Small intestine (tissue), 7 donors: ENCODE measurements around the gene RAB43. TPM values are rescaled to one million over a fixed set of nuclear protein-coding genes. Genes with fewer than 3 reads are reported as not detected.
"Not testable (repeated sequence)": the region's sequence is repeated elsewhere in the genome, so short reads cannot be mapped to it uniquely, and the experiment has no call there.

Source experiments
- DNase-seq, 2 donors: peaks; one replicate each; pipeline versions ENCODE4 v3.0.0 to v3.0.0-alpha.2; 2013
- FAIRE-seq: peaks from 2 replicates; lab custom pipeline; 2012; peaks lifted over from hg19 to GRCh38; lab: Jason Lieb, UNC
- H3K27ac ChIP-seq, 3 donors: one replicate each; pipeline ENCODE4 v1.5.1; 2013; ENCODE audit warnings: low read length in 2 of 3, mild to moderate bottlenecking in 2 of 3, control low read depth in 1 of 3, inconsistent platforms in 1 of 3, low read depth in 1 of 3, moderate library complexity in 1 of 3
- H3K27me3 ChIP-seq, 3 donors: one replicate each; pipeline ENCODE4 v1.6.1; 2013; ENCODE audit warnings: low read length in 3 of 3, inconsistent platforms in 1 of 3; ENCODE audit not compliant: control insufficient read depth in 3 of 3, insufficient read depth in 3 of 3
- H3K36me3 ChIP-seq, 3 donors: one replicate each; pipeline ENCODE4 v1.6.1; 2013; ENCODE audit warnings: low read length in 3 of 3, inconsistent platforms in 1 of 3, low read depth in 1 of 3, mild to moderate bottlenecking in 1 of 3, moderate library complexity in 1 of 3; ENCODE audit not compliant: control insufficient read depth in 3 of 3, insufficient read depth in 2 of 3
- H3K4me1 ChIP-seq, 3 donors: one replicate each; pipeline ENCODE4 v1.6.1; 2013; ENCODE audit warnings: low read length in 2 of 3, inconsistent platforms in 1 of 3, low read depth in 1 of 3, mild to moderate bottlenecking in 1 of 3, moderate library complexity in 1 of 3; ENCODE audit not compliant: control insufficient read depth in 3 of 3, insufficient read depth in 2 of 3
- H3K4me3 ChIP-seq, 3 donors: one replicate each; pipeline ENCODE4 v1.5.1; 2013; ENCODE audit warnings: low read length in 3 of 3, control low read depth in 1 of 3, inconsistent platforms in 1 of 3, low read depth in 1 of 3, mild to moderate bottlenecking in 1 of 3, moderate library complexity in 1 of 3
- H3K9me3 ChIP-seq, 2 donors: one replicate each; pipeline ENCODE4 v1.6.1; 2013; ENCODE audit warnings: low read depth in 1 of 2, low read length in 1 of 2; ENCODE audit not compliant: control insufficient read depth in 2 of 2, insufficient read depth in 1 of 2
- WGBS, 3 donors: extraction: QIAGEN DNeasy Blood & Tissue Kit; methylation state at CpG; one replicate each; pipeline ENCODE4 v1.1.7; 2013; 5-methylcytosine and 5-hydroxymethylcytosine counted together
- polyA plus RNA-seq, 4 donors: library from polyadenylated mRNA; stranded (reverse) in 3 of 4; unstranded in 1 of 4; fragments of 200-250 nt in 3 of 4; fragments of 120-200 nt in 1 of 4; gene quantifications; one replicate each; pipeline versions ENCODE4 v1.2.1 to v1.2.3, GENCODE V29; 2013
- donor health status: healthy with polysubstance abuse.
- donor health status: control.
- donor health status: control.
- donor health status: Bipolar disorder and iron deficiency.
- donor health status: healthy.

The RAB43 gene
- polyA plus RNA-seq, 4 donors, result 3.4 to 15.0 (median 6.8) TPM

DNA sequence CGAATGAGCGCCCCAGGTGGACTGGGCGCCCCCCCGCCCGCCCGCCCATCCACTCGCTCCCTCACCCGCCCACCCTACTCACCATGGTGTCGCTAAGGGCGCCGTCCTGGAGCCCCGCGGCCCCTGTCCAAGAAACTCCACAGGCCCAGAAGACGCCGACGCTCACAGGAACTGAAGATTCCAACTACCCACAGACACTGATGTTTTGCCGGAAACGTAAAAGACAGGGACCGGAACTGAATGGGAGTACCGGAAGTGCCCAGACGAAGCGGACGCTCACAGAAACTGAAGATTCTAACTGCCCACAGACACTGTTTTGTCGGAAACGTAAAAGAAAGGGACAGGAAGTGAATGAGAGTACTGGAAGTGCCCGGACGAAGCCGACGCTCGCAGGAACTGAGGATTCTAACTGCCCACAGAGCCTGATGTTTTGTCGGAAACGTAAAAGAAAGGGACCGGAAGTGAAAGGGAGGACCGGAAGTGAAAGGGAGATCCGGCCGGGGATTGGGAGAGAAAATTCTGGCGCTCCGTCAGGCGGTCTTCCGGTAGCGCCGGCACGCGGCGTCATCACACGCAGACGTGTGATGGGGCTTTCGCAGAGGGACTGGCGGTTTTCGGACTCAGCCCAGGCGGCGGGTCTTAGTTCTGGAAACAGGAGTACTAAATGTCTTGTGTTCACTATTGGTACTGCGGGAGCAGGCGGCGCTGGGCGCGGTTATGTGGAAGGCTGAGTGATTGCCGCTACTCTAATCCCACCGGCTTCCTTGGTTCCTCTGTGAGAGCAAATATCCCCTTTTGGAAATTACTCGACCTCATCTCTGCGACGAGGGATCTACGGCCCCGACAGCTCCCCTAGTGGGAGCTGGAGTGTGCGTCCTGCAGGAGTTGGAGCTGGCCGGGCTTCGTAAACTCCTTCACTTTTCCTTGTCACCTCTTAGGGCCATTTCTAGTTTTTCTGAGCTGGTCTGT lies 39.6 kb upstream of the RAB43 start, which contains the start of gene ISY1:
TSS of gene ISY1 (minus strand) at position 173 of the 969 bp plus-strand sequence. CDS start at position 85, 88 bp downstream.
- Histone ChIP-seq H3K4me1 (peaks cover 2 to 14% (median 12%) of the 10 kb centered on the region in 3 donors), H3K27me3 (no peaks in the 10 kb centered on the region), H3K4me3 (peak within 1 kb of the TSS; percentile 54 to 93 (median 82)), H3K36me3 (peaks cover 3 to 24% (median 4%) of the 10 kb centered on the region in 3 donors), H3K9me3 (no peaks in the 10 kb centered on the region), H3K27ac (peak within 1 kb of the TSS; percentile 84 to 97 (median 86))
- WGBS, 3 donors, result 0 to 1% (median 0%) methylated on average over 62 to 67 of the region's 67 CpGs
- DNase-seq, result peak; percentile 94 to 97
- FAIRE-seq, result no peak

DNA sequence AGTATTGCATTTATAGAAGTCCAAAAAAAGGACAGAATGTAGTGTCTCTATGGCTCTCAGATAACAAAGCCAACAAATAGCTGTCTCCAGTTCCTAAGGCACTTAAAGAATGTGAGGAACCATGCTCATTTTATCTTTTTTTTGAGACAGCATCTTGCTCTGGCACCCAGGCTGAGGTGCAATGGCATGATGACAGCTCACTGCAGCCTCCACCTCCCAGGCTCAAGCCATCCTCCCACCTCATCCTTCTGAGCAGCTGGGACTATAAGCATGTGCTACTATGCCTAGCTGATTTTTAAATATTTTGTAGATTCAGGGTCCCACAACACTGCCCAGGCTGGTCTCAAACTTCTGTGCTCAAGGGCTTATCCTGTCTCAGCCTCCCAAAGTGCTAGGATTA lies 23.2 kb upstream of the RAB43 start:
- H3K36me3 ChIP-seq, result peaks cover 4 to 43% (median 12%) of the 10 kb centered on the region in 3 donors
- DNase-seq (no peak), FAIRE-seq (no peak)
- H3K27ac ChIP-seq, result no peak overlapping the region
- no peak overlapping the region for H3K4me3 ChIP-seq
- no peaks in the 10 kb centered on the region for H3K9me3 ChIP-seq
- H3K4me1 ChIP-seq, result no peaks in the 10 kb centered on the region
- H3K27me3 ChIP-seq, result no peaks in the 10 kb centered on the region

DNA sequence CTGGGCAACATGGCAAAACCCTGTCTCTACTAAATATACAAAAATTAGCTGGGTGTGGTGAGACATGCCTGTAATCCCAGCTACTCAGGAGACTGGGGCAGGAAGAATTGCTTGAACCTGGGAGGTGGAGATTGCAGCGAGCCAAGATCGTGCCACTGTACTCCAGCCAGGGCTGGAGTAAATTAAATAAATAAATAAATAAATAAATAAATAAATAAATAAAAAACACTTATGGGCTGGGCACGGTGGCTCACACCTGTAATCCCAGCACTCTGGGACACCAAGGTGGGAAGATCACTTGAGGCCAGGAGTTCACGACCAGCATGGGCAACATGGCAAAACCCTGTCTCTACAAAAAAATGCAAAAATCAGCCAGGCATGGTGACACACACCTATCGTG lies 19.4 kb upstream of the RAB43 start:
- not testable (repeated sequence) for H3K4me3 ChIP-seq, DNase-seq, H3K27ac ChIP-seq, H3K4me1 ChIP-seq, H3K9me3 ChIP-seq, FAIRE-seq, H3K27me3 ChIP-seq
- WGBS, 3 donors, result 95 to 97% (median 95%) methylated on average over 5 of the region's 5 CpGs
- H3K36me3 ChIP-seq, result peaks cover 4 to 43% (median 16%) of the 10 kb centered on the region in 3 donors

DNA sequence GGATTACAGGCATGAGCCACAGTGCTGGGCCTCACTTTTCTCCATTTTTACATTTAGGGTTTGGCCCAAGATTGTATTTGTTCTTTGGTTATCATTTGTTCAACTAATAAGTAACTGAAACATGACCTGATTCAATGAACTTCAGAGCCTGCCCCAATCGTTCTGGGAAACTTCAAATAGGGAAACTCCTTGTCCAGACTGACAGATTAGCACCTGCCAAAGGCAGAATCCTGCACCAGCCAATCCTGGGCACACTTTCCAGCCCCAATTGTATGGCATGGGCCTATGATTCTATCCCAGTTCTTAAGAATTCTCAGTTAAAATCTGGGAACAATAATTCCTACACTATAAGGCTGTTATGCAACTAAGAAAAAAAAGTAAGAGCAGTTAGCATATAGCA lies 18.3 kb upstream of the RAB43 start:
- no peak overlapping the region for H3K4me3 ChIP-seq
- no peaks in the 10 kb centered on the region for H3K4me1 ChIP-seq
- FAIRE-seq (no peak), DNase-seq (no peak)
- no peaks in the 10 kb centered on the region for H3K9me3 ChIP-seq
- H3K27me3 ChIP-seq, result no peaks in the 10 kb centered on the region
- peaks cover 3 to 41% (median 10%) of the 10 kb centered on the region in 3 donors for H3K36me3 ChIP-seq
- H3K27ac ChIP-seq, result no peak overlapping the region
- 24 to 56% (median 50%) methylated on average over 1 of the region's 1 CpG for WGBS, 3 donors

DNA sequence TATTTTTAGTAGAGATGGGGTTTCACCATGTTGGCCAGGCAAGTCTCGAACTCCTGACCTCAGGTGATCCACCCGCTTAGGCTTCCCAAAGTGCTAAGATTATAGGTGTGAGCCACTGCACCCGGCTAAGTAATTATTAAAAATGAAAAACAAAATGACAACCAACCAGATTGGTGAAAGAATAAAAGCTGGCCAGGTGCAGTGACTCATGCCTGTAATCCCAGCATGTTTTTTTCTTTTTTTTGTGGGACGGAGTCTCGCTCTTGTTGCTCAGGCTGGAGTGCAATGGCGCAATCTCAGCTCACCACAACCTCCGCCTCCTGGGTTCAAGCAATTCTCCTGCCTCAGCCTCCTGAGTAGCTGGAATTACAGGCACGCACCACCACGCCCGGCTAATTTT lies 14.7 kb upstream of the RAB43 start:
- H3K4me1 ChIP-seq, FAIRE-seq, H3K27ac ChIP-seq, H3K9me3 ChIP-seq, H3K4me3 ChIP-seq, DNase-seq, H3K27me3 ChIP-seq: not testable (repeated sequence)
- 94 to 95% (median 95%) methylated on average over 10 of the region's 10 CpGs for WGBS, 3 donors
- H3K36me3 ChIP-seq, result peaks cover 13 to 66% (median 16%) of the 10 kb centered on the region in 3 donors

DNA sequence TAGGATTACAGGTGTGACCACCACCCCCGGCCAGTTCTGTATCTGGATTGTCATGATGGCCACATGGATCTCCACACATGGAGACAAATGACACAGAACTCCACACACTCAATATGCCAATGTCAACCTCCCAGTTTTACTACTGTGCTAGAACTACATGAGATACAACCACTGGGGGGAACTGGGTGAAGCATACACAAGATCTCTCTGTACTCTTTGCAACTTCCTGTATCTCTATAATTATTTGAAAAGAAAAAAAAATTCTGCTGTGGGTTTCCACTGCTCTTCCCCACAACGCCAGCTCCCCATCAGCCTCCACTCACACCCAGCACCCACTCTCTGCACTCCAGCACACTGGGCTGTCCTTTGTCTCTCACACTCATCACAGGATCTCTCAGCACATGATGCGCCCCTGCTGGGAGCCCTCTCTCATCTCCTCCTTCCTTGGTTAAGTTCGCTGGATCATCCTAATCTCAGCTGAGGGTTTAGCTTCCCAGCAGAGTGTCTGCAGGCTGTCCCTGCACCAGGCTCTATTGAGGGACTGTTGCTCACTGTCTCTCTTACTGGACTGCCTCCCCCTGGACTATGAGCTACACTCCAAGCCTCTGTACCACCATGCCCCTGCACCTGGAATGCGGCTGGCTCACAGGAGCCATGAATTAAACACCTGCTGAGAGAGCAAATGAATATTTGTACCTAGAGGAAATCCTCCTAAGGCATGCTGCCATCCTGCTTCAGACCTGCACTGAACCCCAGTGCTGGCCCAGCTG lies 10.7 kb upstream of the RAB43 start:
- no peaks in the 10 kb centered on the region for H3K9me3 ChIP-seq
- H3K27me3 ChIP-seq, result no peaks in the 10 kb centered on the region
- H3K4me1 ChIP-seq, result no peaks in the 10 kb centered on the region
- H3K27ac ChIP-seq, result no peak overlapping the region
- H3K4me3 ChIP-seq, result no peak overlapping the region
- WGBS, 3 donors, result 85 to 93% (median 90%) methylated on average over 5 of the region's 5 CpGs
- DNase-seq (no peak), FAIRE-seq (no peak)
- H3K36me3 ChIP-seq, result peaks cover 18 to 83% (median 28%) of the 10 kb centered on the region in 3 donors

DNA sequence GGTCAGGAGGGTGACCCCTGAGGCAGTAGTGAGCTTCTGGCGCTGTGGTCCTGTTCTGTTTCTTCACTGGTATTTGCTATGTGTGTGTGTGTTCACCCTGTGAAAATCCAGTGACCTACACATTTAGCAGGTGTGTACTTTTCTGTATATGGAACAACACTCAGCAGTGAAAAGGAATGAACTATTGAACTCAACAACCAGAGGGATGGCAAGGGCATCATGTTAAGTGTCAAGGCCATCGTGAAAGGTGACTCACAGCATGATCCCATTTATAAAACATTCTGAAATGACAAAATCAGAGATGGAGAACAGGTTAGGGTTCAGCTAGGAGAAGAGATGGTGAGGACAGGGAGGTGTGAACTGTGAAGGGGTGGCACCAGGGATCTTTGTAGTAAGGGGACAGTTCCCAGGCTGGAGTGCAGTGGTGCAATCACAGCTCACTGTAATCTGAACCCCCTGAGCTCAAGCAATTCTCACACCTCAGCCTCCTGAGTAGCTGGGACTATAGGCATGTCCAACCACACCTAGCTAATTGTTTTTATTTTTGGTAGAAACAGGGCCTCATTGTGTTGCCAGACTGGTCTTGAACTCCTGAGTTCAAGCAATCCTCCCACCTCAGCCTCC lies 10.0 kb upstream of the RAB43 start:
- no peaks in the 10 kb centered on the region for H3K4me1 ChIP-seq
- H3K27me3 ChIP-seq, result no peaks in the 10 kb centered on the region
- DNase-seq, result no peak
- no peak overlapping the region for H3K27ac ChIP-seq
- FAIRE-seq, result no peak
- no peak overlapping the region for H3K4me3 ChIP-seq
- WGBS, 3 donors, result 78 to 87% (median 87%) methylated on average over 2 of the region's 2 CpGs
- no peaks in the 10 kb centered on the region for H3K9me3 ChIP-seq
- H3K36me3 ChIP-seq, result peaks cover 18 to 89% (median 28%) of the 10 kb centered on the region in 3 donors

DNA sequence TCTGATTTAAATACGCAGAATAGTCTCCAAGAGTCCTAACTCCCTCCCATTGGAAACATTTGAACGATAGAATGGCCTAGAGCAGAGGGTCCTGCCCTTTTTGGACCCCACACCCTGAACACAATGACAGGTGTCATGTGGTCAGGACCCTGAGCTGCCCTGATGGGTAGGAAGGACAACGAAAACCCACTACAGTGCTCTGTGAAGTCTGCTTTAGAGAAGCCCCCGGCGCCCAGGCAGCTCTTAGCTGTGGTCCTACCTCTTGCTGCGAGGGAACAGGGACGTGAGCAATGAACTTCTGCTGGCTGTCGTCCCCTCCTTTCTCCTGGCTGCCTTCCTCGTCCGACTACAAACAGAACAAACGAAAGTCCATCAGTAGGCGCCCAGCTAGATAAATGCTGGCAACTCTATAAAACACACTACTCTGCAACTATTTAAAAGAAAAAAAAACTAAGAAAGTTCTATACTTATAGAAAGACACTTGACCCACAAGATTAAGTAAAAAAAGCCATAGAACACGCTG lies 8.7 kb upstream of the RAB43 start:
- Histone ChIP-seq H3K27ac (no peak overlapping the region), H3K27me3 (no peaks in the 10 kb centered on the region), H3K4me1 (no peaks in the 10 kb centered on the region), H3K36me3 (peaks cover 18 to 84% (median 28%) of the 10 kb centered on the region in 3 donors), H3K4me3 (no peak overlapping the region), H3K9me3 (no peaks in the 10 kb centered on the region)
- DNase-seq, result no peak
- no peak for FAIRE-seq
- WGBS, 3 donors, result 92 to 94% (median 94%) methylated on average over 13 of the region's 13 CpGs
